ENCODE measurements around the gene UBAP1.
"Not testable (repeated sequence)": the region's sequence is repeated elsewhere in the genome, so short reads cannot be mapped to it uniquely, and the experiment has no call there.

The UBAP1 gene

GRCh38 chr9:34291423-34291822 is 112.6 kb downstream of the UBAP1 start:
- in situ Hi-C loops (cut with HindIII; ENCODE audit: low pct_ligation_motif_present, low pct_unique_long_range_greater_than_20kb, low sequenced_read_pairs): no loop called here
- no peak for DNase-seq

GRCh38 chr9:34292552-34292951 is 113.7 kb downstream of the UBAP1 start:
- in situ Hi-C loops (cut with HindIII; ENCODE audit: low pct_ligation_motif_present, low pct_unique_long_range_greater_than_20kb, low sequenced_read_pairs): no loop called here
- DNase-seq: no peak

GRCh38 chr9:34301064-34301463 is 122.2 kb downstream of the UBAP1 start:
- DNase-seq; in situ Hi-C loops (cut with HindIII; ENCODE audit: low pct_ligation_motif_present, low pct_unique_long_range_greater_than_20kb, low sequenced_read_pairs): not testable (repeated sequence)
